ENCODE measurements around the gene CD244.
A peak's percentile ranks its signal among the peaks of the same experiment; 100 is the strongest.

CD244 gene

GRCh38 chr1:160844447-160845232 is 18.0 kb downstream of the CD244 start:
- Histone ChIP-seq H3K79me2 (ENCODE audit: insufficient read depth, low read depth) (no peaks in the 10 kb centered on the region), H3K4me1 (ENCODE audit: low read depth, poor library complexity, severe bottlenecking) (no peaks in the 10 kb centered on the region), H3K4me2 (no peak overlapping the region), H4K20me1 (ENCODE audit: insufficient read depth) (no peaks in the 10 kb centered on the region), H3K27me3 (ENCODE audit: insufficient read depth, low read depth) (no peaks in the 10 kb centered on the region), H3K36me3 (ENCODE audit: insufficient read depth) (no peaks in the 10 kb centered on the region), H3K9ac (no peak overlapping the region), H3K27ac (no peak overlapping the region), H2AFZ (ENCODE audit: low read depth) (no peak overlapping the region), H3K4me3 (IDR thresholded peaks at IDR 0.05; ENCODE audit: insufficient read depth, low read depth, low read length) (peak overlapping the region; percentile 43)
- TF ChIP-seq CTCF (conservative IDR thresholded peaks at IDR 0.05; ENCODE audit: low read depth, low read length), result no peak

- Histone ChIP-seq H3K36me3 (ENCODE audit: insufficient read depth) (no peaks in the 10 kb centered on the region), H2AFZ (ENCODE audit: low read depth) (no peak overlapping the region), H3K9ac (no peak overlapping the region), H3K4me1 (ENCODE audit: low read depth, poor library complexity, severe bottlenecking) (peaks cover 32% of the 10 kb centered on the region), H3K4me3 (IDR thresholded peaks at IDR 0.05; ENCODE audit: insufficient read depth, low read depth, low read length) (no peak overlapping the region), H4K20me1 (ENCODE audit: insufficient read depth) (no peaks in the 10 kb centered on the region), H3K27ac (no peak overlapping the region), H3K4me2 (no peak overlapping the region), H3K79me2 (ENCODE audit: insufficient read depth, low read depth) (no peaks in the 10 kb centered on the region), H3K27me3 (ENCODE audit: insufficient read depth, low read depth) (no peaks in the 10 kb centered on the region)
- no peak for TF ChIP-seq CTCF (conservative IDR thresholded peaks at IDR 0.05; ENCODE audit: low read depth, low read length)
Measured at GRCh38 chr1:160841079-160841478, 21.6 kb downstream of the CD244 start.

- no peak overlapping the region for H3K9ac ChIP-seq
- TF ChIP-seq CTCF (conservative IDR thresholded peaks at IDR 0.05; ENCODE audit: low read depth, low read length), result no peak
- H3K79me2 ChIP-seq (ENCODE audit: insufficient read depth, low read depth), result no peaks in the 10 kb centered on the region
- no peak overlapping the region for H3K4me3 ChIP-seq (IDR thresholded peaks at IDR 0.05; ENCODE audit: insufficient read depth, low read depth, low read length)
- H4K20me1 ChIP-seq (ENCODE audit: insufficient read depth), result no peaks in the 10 kb centered on the region
- no peak overlapping the region for H2AFZ ChIP-seq (ENCODE audit: low read depth)
- no peaks in the 10 kb centered on the region for H3K27me3 ChIP-seq (ENCODE audit: insufficient read depth, low read depth)
- no peaks in the 10 kb centered on the region for H3K36me3 ChIP-seq (ENCODE audit: insufficient read depth)
- no peak overlapping the region for H3K4me2 ChIP-seq
- H3K27ac ChIP-seq, result no peak overlapping the region
- H3K4me1 ChIP-seq (ENCODE audit: low read depth, poor library complexity, severe bottlenecking), result peaks cover 37% of the 10 kb centered on the region
Measured at GRCh38 chr1:160839746-160840145, 22.9 kb downstream of the CD244 start.

GRCh38 chr1:160838888-160839287 is 23.8 kb downstream of the CD244 start:
- Histone ChIP-seq H3K4me3 (IDR thresholded peaks at IDR 0.05; ENCODE audit: insufficient read depth, low read depth, low read length) (no peak overlapping the region), H4K20me1 (ENCODE audit: insufficient read depth) (no peaks in the 10 kb centered on the region), H3K9ac (no peak overlapping the region), H3K27me3 (ENCODE audit: insufficient read depth, low read depth) (no peaks in the 10 kb centered on the region), H3K4me1 (ENCODE audit: low read depth, poor library complexity, severe bottlenecking) (peaks cover 38% of the 10 kb centered on the region), H3K4me2 (peak overlapping the region; percentile 39; the same call in 1 of the 2 replicates), H3K27ac (no peak overlapping the region), H2AFZ (ENCODE audit: low read depth) (no peak overlapping the region), H3K79me2 (ENCODE audit: insufficient read depth, low read depth) (no peaks in the 10 kb centered on the region), H3K36me3 (ENCODE audit: insufficient read depth) (no peaks in the 10 kb centered on the region)
- no peak for TF ChIP-seq CTCF (conservative IDR thresholded peaks at IDR 0.05; ENCODE audit: low read depth, low read length)

Data from KMS-11 (cell line).